Panc1 (cell line): ENCODE measurements around the gene AHRR.

Experiments
- POLR2AphosphoS5 ChIP-seq: IDR thresholded peaks from 2 replicates; pipeline ENCODE4 v1.6.1; 2012; ENCODE audit warnings: mild to moderate bottlenecking, low read depth, low read length, moderate library complexity
- SIN3A ChIP-seq: IDR thresholded peaks from 2 replicates; pipeline ENCODE4 v1.6.1; 2012; ENCODE audit warnings: low read depth, mild to moderate bottlenecking, low read length, moderate library complexity, borderline replicate concordance; ENCODE audit not compliant: insufficient read depth
- TCF7L2 ChIP-seq: IDR thresholded peaks from 2 replicates; pipeline ENCODE4 v1.6.1; 2011; ENCODE audit warnings: mild to moderate bottlenecking, low read depth, low read length, inconsistent platforms
- TF ChIP-seq, protein P1 (sequence below): fragments of 450-650 bp; IDR thresholded peaks from 2 replicates; pipeline ENCODE4 v1.5.1; 2017; ENCODE audit warnings: mild to moderate bottlenecking
- TF ChIP-seq, protein P2 (sequence below), 2 experiments: IDR thresholded peaks; 2 replicates each; pipeline ENCODE4 v1.6.1; 2011 to 2012; ENCODE audit warnings: low read depth in 2 of 2, control low read depth in 1 of 2, low read length in 1 of 2, mild to moderate bottlenecking in 1 of 2, moderate library complexity in 1 of 2; ENCODE audit not compliant: insufficient read depth in 1 of 2

GRCh38 chr5:399296-400281 lies 78.1 kb downstream of the AHRR start:
- TF ChIP-seq, protein P1, sequence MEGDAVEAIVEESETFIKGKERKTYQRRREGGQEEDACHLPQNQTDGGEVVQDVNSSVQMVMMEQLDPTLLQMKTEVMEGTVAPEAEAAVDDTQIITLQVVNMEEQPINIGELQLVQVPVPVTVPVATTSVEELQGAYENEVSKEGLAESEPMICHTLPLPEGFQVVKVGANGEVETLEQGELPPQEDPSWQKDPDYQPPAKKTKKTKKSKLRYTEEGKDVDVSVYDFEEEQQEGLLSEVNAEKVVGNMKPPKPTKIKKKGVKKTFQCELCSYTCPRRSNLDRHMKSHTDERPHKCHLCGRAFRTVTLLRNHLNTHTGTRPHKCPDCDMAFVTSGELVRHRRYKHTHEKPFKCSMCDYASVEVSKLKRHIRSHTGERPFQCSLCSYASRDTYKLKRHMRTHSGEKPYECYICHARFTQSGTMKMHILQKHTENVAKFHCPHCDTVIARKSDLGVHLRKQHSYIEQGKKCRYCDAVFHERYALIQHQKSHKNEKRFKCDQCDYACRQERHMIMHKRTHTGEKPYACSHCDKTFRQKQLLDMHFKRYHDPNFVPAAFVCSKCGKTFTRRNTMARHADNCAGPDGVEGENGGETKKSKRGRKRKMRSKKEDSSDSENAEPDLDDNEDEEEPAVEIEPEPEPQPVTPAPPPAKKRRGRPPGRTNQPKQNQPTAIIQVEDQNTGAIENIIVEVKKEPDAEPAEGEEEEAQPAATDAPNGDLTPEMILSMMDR: no peak
- no peak for TF ChIP-seq TCF7L2
- TF ChIP-seq POLR2AphosphoS5: no peak
- TF ChIP-seq SIN3A: no peak
- TF ChIP-seq, protein P2, sequence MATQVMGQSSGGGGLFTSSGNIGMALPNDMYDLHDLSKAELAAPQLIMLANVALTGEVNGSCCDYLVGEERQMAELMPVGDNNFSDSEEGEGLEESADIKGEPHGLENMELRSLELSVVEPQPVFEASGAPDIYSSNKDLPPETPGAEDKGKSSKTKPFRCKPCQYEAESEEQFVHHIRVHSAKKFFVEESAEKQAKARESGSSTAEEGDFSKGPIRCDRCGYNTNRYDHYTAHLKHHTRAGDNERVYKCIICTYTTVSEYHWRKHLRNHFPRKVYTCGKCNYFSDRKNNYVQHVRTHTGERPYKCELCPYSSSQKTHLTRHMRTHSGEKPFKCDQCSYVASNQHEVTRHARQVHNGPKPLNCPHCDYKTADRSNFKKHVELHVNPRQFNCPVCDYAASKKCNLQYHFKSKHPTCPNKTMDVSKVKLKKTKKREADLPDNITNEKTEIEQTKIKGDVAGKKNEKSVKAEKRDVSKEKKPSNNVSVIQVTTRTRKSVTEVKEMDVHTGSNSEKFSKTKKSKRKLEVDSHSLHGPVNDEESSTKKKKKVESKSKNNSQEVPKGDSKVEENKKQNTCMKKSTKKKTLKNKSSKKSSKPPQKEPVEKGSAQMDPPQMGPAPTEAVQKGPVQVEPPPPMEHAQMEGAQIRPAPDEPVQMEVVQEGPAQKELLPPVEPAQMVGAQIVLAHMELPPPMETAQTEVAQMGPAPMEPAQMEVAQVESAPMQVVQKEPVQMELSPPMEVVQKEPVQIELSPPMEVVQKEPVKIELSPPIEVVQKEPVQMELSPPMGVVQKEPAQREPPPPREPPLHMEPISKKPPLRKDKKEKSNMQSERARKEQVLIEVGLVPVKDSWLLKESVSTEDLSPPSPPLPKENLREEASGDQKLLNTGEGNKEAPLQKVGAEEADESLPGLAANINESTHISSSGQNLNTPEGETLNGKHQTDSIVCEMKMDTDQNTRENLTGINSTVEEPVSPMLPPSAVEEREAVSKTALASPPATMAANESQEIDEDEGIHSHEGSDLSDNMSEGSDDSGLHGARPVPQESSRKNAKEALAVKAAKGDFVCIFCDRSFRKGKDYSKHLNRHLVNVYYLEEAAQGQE (IDR thresholded peaks at IDR 0.05; ENCODE audit: insufficient read depth in 1 of 2, low read depth in 2 of 2, low read length in 1 of 2): no peak
